Trophoblast cell (in vitro differentiated cells and primary cell): ENCODE measurements around the gene AHCYL2.
A peak's percentile ranks its signal among the peaks of the same experiment; 100 is the strongest.
"Not testable (repeated sequence)": the region's sequence is repeated elsewhere in the genome, so short reads cannot be mapped to it uniquely, and the experiment has no call there.

Experiments
- DNase-seq, 2 donors: peaks; one replicate each; pipeline ENCODE4 v3.0.0-alpha.2; 2016
- H2AFZ ChIP-seq: 2 replicates; pipeline ENCODE4 v1.6.1; 2013; ENCODE audit warnings: low read length, moderate library complexity, mild to moderate bottlenecking; ENCODE audit not compliant: insufficient read depth, poor library complexity
- H2AK5ac ChIP-seq: 2 replicates; pipeline ENCODE4 v1.6.1; 2013; ENCODE audit warnings: mild to moderate bottlenecking, low read length
- H2BK120ac ChIP-seq: 2 replicates; pipeline ENCODE4 v1.6.1; 2013; ENCODE audit warnings: low read length, mild to moderate bottlenecking, moderate library complexity; ENCODE audit not compliant: insufficient read depth, poor library complexity
- H2BK12ac ChIP-seq: 2 replicates; pipeline ENCODE4 v1.6.1; 2013; ENCODE audit warnings: mild to moderate bottlenecking, low read length, moderate library complexity
- H2BK5ac ChIP-seq: 2 replicates; pipeline ENCODE4 v1.6.1; 2013; ENCODE audit warnings: low read length, low read depth, moderate library complexity, mild to moderate bottlenecking; ENCODE audit not compliant: poor library complexity
- H3K14ac ChIP-seq: 2 replicates; pipeline ENCODE4 v1.6.1; 2013; ENCODE audit warnings: mild to moderate bottlenecking, low read length
- H3K18ac ChIP-seq: 2 replicates; pipeline ENCODE4 v1.6.1; 2013; ENCODE audit warnings: mild to moderate bottlenecking, low read length
- H3K23ac ChIP-seq: 2 replicates; pipeline ENCODE4 v1.6.1; 2013; ENCODE audit warnings: low read length
- H3K27ac ChIP-seq: 2 replicates; pipeline ENCODE4 v1.5.1; 2013; ENCODE audit warnings: low read depth, mild to moderate bottlenecking, inconsistent platforms, low read length, moderate library complexity
- H3K27me3 ChIP-seq: 2 replicates; pipeline ENCODE4 v1.6.1; 2013; ENCODE audit warnings: inconsistent platforms, mild to moderate bottlenecking, low read length, moderate library complexity; ENCODE audit not compliant: insufficient read depth
- H3K36me3 ChIP-seq, 2 experiments: 1 replicate in 1 of 2; 2 replicates in 1 of 2; pipeline ENCODE4 v1.6.1; 2013; ENCODE audit warnings: low read length in 2 of 2, mild to moderate bottlenecking in 2 of 2, moderate library complexity in 1 of 2; ENCODE audit not compliant: insufficient read depth in 2 of 2, control insufficient read depth in 1 of 2
- H3K4ac ChIP-seq: 2 replicates; pipeline ENCODE4 v1.6.1; 2013; ENCODE audit warnings: low read depth, mild to moderate bottlenecking, low read length, moderate library complexity
- H3K4me1 ChIP-seq, 2 experiments: 1 replicate in 1 of 2; 2 replicates in 1 of 2; pipeline ENCODE4 v1.6.1; 2013; ENCODE audit warnings: low read length in 2 of 2, mild to moderate bottlenecking in 2 of 2, moderate library complexity in 1 of 2; ENCODE audit not compliant: insufficient read depth in 2 of 2, control insufficient read depth in 1 of 2
- H3K4me2 ChIP-seq: 2 replicates; pipeline ENCODE4 v1.6.1; 2013; ENCODE audit warnings: inconsistent platforms, mild to moderate bottlenecking, low read length, moderate library complexity
- H3K4me3 ChIP-seq: 2 replicates; pipeline ENCODE4 v1.5.1; 2013; ENCODE audit warnings: mild to moderate bottlenecking, low read depth, low read length, inconsistent platforms
- H3K79me1 ChIP-seq: one replicate; pipeline ENCODE4 v1.6.1; 2013; ENCODE audit warnings: low read length
- H3K79me2 ChIP-seq: 2 replicates; pipeline ENCODE4 v1.6.1; 2013; ENCODE audit warnings: low read length, mild to moderate bottlenecking; ENCODE audit not compliant: control insufficient read depth, insufficient read depth, poor library complexity
- H3K9ac ChIP-seq: 2 replicates; pipeline ENCODE4 v1.6.1; 2013; ENCODE audit warnings: mild to moderate bottlenecking, low read length
- H3K9me3 ChIP-seq: 2 replicates; pipeline ENCODE4 v1.6.1; 2013; ENCODE audit warnings: low read depth, mild to moderate bottlenecking, control low read depth, inconsistent platforms, low read length; ENCODE audit not compliant: insufficient read depth
- H4K12ac ChIP-seq: 2 replicates; pipeline ENCODE4 v1.6.1; 2013; ENCODE audit warnings: low read depth, mild to moderate bottlenecking, low read length, moderate library complexity
- H4K8ac ChIP-seq: 2 replicates; pipeline ENCODE4 v1.6.1; 2013; ENCODE audit warnings: low read depth, mild to moderate bottlenecking, low read length, moderate library complexity
- H4K91ac ChIP-seq: one replicate; pipeline ENCODE4 v1.6.1; 2013; ENCODE audit warnings: low read depth, mild to moderate bottlenecking, low read length, moderate library complexity
- WGBS: extraction: QIAGEN DNeasy Blood & Tissue Kit; methylation state at CpG from one replicate; pipeline ENCODE4 v1.1.7; 2013; ENCODE audit warnings: missing lambda C conversion rate; ENCODE audit not compliant: insufficient read length, insufficient coverage; ENCODE audit errors: extremely low coverage; 5-methylcytosine and 5-hydroxymethylcytosine counted together

AHCYL2 gene

GRCh38 chr7:129300299-129300698, 75.5 kb downstream of the AHCYL2 start:
- not testable (repeated sequence) for H3K79me1 ChIP-seq, H3K14ac ChIP-seq, H3K9me3 ChIP-seq, H4K8ac ChIP-seq, H3K27ac ChIP-seq, H3K18ac ChIP-seq, H3K4ac ChIP-seq, H2BK12ac ChIP-seq, H3K27me3 ChIP-seq, H4K12ac ChIP-seq, H3K9ac ChIP-seq, H2BK5ac ChIP-seq, H2AK5ac ChIP-seq, H3K79me2 ChIP-seq, H4K91ac ChIP-seq, H2AFZ ChIP-seq, H3K23ac ChIP-seq, H3K4me3 ChIP-seq, H3K36me3 ChIP-seq, DNase-seq, H2BK120ac ChIP-seq, H3K4me2 ChIP-seq, H3K4me1 ChIP-seq
- WGBS = no CpG with 5 or more reads among the region's 1 CpG

GRCh38 chr7:129307592-129307991, 82.8 kb downstream of the AHCYL2 start:
- H3K27me3 ChIP-seq = no peaks in the 10 kb centered on the region
- H3K79me2 ChIP-seq = no peaks in the 10 kb centered on the region
- H3K9ac ChIP-seq = no peak overlapping the region
- no peak overlapping the region for H2BK12ac ChIP-seq
- H3K14ac ChIP-seq = no peak overlapping the region
- H3K4me2 ChIP-seq = no peak overlapping the region
- H3K27ac ChIP-seq = no peak overlapping the region
- H4K8ac ChIP-seq = no peak overlapping the region
- H3K4ac ChIP-seq = no peak overlapping the region
- no peak overlapping the region for H3K4me3 ChIP-seq
- no peak overlapping the region for H3K23ac ChIP-seq
- no peak overlapping the region for H4K91ac ChIP-seq
- H3K79me1 ChIP-seq = no peaks in the 10 kb centered on the region
- H3K36me3 ChIP-seq = no peaks in the 10 kb centered on the region
- H2BK5ac ChIP-seq = no peak overlapping the region
- H2BK120ac ChIP-seq = no peak overlapping the region
- peaks cover 0 to 4% of the 10 kb centered on the region in 2 experiments for H3K4me1 ChIP-seq
- no peaks in the 10 kb centered on the region for H3K9me3 ChIP-seq
- no peak overlapping the region for H4K12ac ChIP-seq
- no peak overlapping the region for H2AK5ac ChIP-seq
- H2AFZ ChIP-seq = no peak overlapping the region
- DNase-seq = peak; percentile 74 to 76
- H3K18ac ChIP-seq = no peak overlapping the region
- WGBS = no CpG with 5 or more reads among the region's 3 CpGs

GRCh38 chr7:129308047-129308446, 83.2 kb downstream of the AHCYL2 start:
- no peak overlapping the region for H2BK12ac ChIP-seq
- no peak overlapping the region for H2AFZ ChIP-seq
- no peak for DNase-seq
- no peak overlapping the region for H3K4me2 ChIP-seq
- H2AK5ac ChIP-seq = no peak overlapping the region
- no peak overlapping the region for H3K4me3 ChIP-seq
- peaks cover 0 to 4% of the 10 kb centered on the region in 2 experiments for H3K4me1 ChIP-seq
- no peak overlapping the region for H4K91ac ChIP-seq
- H3K18ac ChIP-seq = no peak overlapping the region
- no peak overlapping the region for H3K14ac ChIP-seq
- H3K27me3 ChIP-seq = no peaks in the 10 kb centered on the region
- no peak overlapping the region for H3K9ac ChIP-seq
- no peak overlapping the region for H2BK5ac ChIP-seq
- no peaks in the 10 kb centered on the region for H3K9me3 ChIP-seq
- H3K79me2 ChIP-seq = no peaks in the 10 kb centered on the region
- no peak overlapping the region for H3K23ac ChIP-seq
- WGBS = no CpG with 5 or more reads among the region's 1 CpG
- H3K27ac ChIP-seq = no peak overlapping the region
- no peaks in the 10 kb centered on the region for H3K79me1 ChIP-seq
- no peak overlapping the region for H2BK120ac ChIP-seq
- H3K36me3 ChIP-seq = no peaks in the 10 kb centered on the region
- H4K12ac ChIP-seq = no peak overlapping the region
- H3K4ac ChIP-seq = no peak overlapping the region
- no peak overlapping the region for H4K8ac ChIP-seq

- Histone ChIP-seq H3K4ac (no peak overlapping the region), H3K4me3 (no peak overlapping the region), H3K4me2 (no peak overlapping the region), H4K12ac (no peak overlapping the region), H3K27me3 (no peaks in the 10 kb centered on the region), H2BK5ac (no peak overlapping the region), H3K14ac (no peak overlapping the region), H3K9me3 (no peaks in the 10 kb centered on the region), H3K79me1 (no peaks in the 10 kb centered on the region), H2AFZ (no peak overlapping the region), H3K79me2 (no peaks in the 10 kb centered on the region), H2BK120ac (no peak overlapping the region), H3K9ac (no peak overlapping the region), H3K23ac (no peak overlapping the region), H4K8ac (no peak overlapping the region), H4K91ac (no peak overlapping the region), H2AK5ac (no peak overlapping the region), H3K18ac (no peak overlapping the region), H3K27ac (no peak overlapping the region), H3K4me1 (peaks cover 0 to 4% of the 10 kb centered on the region in 2 experiments), H3K36me3 (no peaks in the 10 kb centered on the region), H2BK12ac (no peak overlapping the region)
- DNase-seq = no peak
- WGBS = no CpG with 5 or more reads among the region's 5 CpGs
Measured at GRCh38 chr7:129311429-129311828, 86.6 kb downstream of the AHCYL2 start.
